ENCODE data around the gene SRPRA.
A peak's percentile ranks its signal among the peaks of the same experiment; 100 is the strongest.

DNA sequence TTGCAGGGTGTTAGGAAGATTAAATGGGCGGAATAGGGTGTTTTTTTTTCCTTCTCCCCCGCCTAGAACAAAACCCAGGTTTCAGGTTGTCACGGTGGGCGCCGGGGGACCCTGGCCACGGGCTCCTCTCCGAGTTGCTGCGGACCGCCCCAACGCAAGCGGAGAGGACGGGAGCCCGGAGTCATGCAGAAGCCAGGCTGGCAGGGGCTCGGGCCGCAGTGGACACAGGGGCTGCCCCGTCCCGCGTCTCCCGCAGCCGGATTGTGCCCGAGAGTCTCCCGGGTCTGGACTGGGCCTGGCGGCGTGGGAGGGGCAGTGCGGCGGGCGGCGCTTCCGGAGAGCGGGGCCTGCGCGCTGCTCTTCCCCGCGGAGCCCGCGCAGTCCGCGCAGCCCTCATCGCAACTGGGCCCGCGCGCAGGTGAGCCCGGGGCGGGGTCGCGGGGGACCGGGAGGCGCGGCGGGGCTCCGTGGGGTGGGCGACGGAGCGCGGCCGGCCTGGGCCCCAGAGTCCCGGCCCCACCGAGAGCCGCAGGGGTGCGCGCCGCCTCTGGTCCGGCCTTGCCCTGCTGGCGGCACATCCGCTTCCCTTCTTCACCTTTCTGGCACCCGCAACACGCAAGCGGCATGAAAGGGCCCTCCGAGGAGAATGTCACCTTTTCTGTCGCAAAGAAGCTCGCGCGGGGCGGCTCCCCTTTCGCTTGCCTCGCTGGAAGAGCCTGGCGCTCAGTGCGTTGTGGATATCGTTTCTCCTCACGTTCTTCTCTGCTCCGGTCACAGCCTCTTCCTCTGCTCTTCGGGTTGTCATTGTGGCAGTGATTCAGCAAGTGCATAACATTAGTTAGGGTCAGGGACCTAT is 14.3 kb upstream of the SRPRA start, which contains the start of gene TIRAP:
- TF ChIP-seq EZH2 (IDR thresholded peaks at IDR 0.05; ENCODE audit: low read length): no peak
- TF ChIP-seq, protein P1, sequence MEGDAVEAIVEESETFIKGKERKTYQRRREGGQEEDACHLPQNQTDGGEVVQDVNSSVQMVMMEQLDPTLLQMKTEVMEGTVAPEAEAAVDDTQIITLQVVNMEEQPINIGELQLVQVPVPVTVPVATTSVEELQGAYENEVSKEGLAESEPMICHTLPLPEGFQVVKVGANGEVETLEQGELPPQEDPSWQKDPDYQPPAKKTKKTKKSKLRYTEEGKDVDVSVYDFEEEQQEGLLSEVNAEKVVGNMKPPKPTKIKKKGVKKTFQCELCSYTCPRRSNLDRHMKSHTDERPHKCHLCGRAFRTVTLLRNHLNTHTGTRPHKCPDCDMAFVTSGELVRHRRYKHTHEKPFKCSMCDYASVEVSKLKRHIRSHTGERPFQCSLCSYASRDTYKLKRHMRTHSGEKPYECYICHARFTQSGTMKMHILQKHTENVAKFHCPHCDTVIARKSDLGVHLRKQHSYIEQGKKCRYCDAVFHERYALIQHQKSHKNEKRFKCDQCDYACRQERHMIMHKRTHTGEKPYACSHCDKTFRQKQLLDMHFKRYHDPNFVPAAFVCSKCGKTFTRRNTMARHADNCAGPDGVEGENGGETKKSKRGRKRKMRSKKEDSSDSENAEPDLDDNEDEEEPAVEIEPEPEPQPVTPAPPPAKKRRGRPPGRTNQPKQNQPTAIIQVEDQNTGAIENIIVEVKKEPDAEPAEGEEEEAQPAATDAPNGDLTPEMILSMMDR (optimal IDR thresholded peaks at IDR 0.05 in 1 of 3, IDR thresholded peaks at IDR 0.05 in 1 of 3, conservative IDR thresholded peaks at IDR 0.05 in 1 of 3; ENCODE audit: extremely low read depth in 1 of 3, insufficient read depth in 2 of 3, low read length in 3 of 3): peak in 1 of 3 experiments; percentile 3

Measured in keratinocyte (primary cell).